ENCODE measurements around the gene KIR2DL4. TPM values are rescaled to one million over a fixed set of nuclear protein-coding genes. Genes with fewer than 3 reads are reported as not detected.
"Not testable (repeated sequence)": the region's sequence is repeated elsewhere in the genome, so short reads cannot be mapped to it uniquely, and the experiment has no call there.

KIR2DL4 gene
- polyA plus RNA-seq, 1 experiment, result not detected

DNA sequence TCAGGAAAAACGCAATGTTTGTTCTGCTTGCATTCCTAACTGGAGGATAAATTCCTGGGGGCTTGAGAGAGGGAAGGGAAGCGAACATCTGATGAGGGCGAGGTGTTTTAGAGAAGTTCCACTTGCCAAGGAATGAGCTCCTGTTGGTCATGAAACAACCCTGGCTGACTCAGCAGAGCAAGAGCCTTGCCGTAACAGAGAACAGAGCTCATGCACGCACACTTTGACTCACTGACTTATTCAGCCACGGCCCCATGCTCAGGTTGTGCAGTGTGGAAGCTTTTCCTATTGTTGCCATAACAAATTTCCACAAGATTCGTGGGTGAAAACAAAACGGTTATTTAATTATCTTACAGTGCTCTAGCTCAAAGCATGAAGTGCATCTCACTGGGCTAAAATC, 39.8 kb downstream of the KIR2DL4 start:
- DNase-seq (ENCODE audit: low read depth, low spot score); H3K4me3 ChIP-seq (ENCODE audit: low read depth, low read length); H3K9me3 ChIP-seq (ENCODE audit: control insufficient read depth, insufficient read depth, low read length); CTCF ChIA-PET; POLR2A ChIA-PET; H3K27me3 ChIP-seq (ENCODE audit: control insufficient read depth, insufficient read depth, low read length); H3K27ac ChIP-seq (ENCODE audit: low read depth, low read length): not testable (repeated sequence)

- CTCF ChIA-PET, POLR2A ChIA-PET: not testable (repeated sequence)
Measured at GRCh38 chr19:54850061-54850640, 46.7 kb downstream of the KIR2DL4 start, which contains the start of gene KIR3DL2. Gene KIR3DL2 (plus strand): TSS chr19:54850443. CDS start chr19:54850476, 33 bp downstream.

DNA sequence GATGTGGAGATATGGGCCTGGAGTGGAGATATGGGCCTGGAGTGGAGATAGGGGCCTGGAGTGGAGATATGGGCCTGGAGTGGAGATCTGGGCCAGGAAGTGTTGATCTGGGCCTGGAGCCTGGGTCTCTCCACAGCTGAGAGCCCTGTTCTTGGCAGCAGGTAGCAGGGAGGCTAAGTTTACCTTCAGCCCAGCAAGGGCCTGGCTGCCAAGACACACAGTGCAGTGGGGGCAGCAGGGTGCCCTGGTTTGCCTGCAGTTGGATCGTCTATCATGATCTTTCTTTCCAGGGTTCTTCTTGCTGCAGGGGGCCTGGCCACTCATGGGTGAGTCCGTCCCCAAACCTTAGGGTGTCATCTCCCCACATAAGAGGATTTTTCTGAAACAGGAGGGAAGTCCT, 47.5 kb downstream of the KIR2DL4 start:
- Histone ChIP-seq H3K4me3 (ENCODE audit: low read depth, low read length) (no peak overlapping the region), H3K27me3 (ENCODE audit: control insufficient read depth, insufficient read depth, low read length) (no peaks in the 10 kb centered on the region), H3K9me3 (ENCODE audit: control insufficient read depth, insufficient read depth, low read length) (peaks cover 9% of the 10 kb centered on the region), H3K27ac (ENCODE audit: low read depth, low read length) (no peak overlapping the region)
- ChIA-PET POLR2A (no interaction called here), CTCF (no interaction called here)
- TF ChIP-seq, protein P1, sequence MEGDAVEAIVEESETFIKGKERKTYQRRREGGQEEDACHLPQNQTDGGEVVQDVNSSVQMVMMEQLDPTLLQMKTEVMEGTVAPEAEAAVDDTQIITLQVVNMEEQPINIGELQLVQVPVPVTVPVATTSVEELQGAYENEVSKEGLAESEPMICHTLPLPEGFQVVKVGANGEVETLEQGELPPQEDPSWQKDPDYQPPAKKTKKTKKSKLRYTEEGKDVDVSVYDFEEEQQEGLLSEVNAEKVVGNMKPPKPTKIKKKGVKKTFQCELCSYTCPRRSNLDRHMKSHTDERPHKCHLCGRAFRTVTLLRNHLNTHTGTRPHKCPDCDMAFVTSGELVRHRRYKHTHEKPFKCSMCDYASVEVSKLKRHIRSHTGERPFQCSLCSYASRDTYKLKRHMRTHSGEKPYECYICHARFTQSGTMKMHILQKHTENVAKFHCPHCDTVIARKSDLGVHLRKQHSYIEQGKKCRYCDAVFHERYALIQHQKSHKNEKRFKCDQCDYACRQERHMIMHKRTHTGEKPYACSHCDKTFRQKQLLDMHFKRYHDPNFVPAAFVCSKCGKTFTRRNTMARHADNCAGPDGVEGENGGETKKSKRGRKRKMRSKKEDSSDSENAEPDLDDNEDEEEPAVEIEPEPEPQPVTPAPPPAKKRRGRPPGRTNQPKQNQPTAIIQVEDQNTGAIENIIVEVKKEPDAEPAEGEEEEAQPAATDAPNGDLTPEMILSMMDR (IDR thresholded peaks at IDR 0.05; ENCODE audit: low read depth, low read length), result no peak
- no peak for DNase-seq (ENCODE audit: low read depth, low spot score)

More at GRCh38 chr19:54850061-54850640, 46.7 kb downstream of the KIR2DL4 start, which contains the start of gene KIR3DL2:
- H3K27ac ChIP-seq (ENCODE audit: low read depth, low read length); H3K9me3 ChIP-seq (ENCODE audit: control insufficient read depth, insufficient read depth, low read length); H3K27me3 ChIP-seq (ENCODE audit: control insufficient read depth, insufficient read depth, low read length); H3K4me3 ChIP-seq (ENCODE audit: low read depth, low read length); DNase-seq (ENCODE audit: low read depth, low spot score): not testable (repeated sequence)

DNA sequence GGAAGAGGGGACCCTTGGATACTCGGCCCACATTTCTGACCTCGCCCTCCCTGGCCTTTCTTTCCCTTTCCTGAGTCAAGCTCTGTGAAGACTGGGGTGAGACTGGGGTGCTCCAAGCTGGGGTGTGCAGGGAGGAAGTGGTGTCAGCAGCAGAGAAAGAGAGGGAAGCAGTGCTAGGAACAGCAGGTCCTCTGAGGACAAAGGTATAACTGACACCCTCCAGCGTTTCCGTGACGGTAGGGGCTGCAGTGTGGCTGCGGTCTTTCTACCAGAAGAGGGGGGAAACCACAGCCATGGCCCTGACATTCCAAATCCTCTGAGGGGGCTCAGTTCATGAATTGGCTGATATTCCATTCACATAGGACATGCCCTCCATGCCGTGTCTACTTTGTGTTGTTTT, 47.9 kb downstream of the KIR2DL4 start:
- TF ChIP-seq, protein P1 (IDR thresholded peaks at IDR 0.05; ENCODE audit: low read depth, low read length), result no peak
- peaks cover 9% of the 10 kb centered on the region for H3K9me3 ChIP-seq (ENCODE audit: control insufficient read depth, insufficient read depth, low read length)
- no peaks in the 10 kb centered on the region for H3K27me3 ChIP-seq (ENCODE audit: control insufficient read depth, insufficient read depth, low read length)
- POLR2A ChIA-PET, result no interaction called here
- H3K4me3 ChIP-seq (ENCODE audit: low read depth, low read length), result no peak overlapping the region
- H3K27ac ChIP-seq (ENCODE audit: low read depth, low read length), result no peak overlapping the region
- DNase-seq (ENCODE audit: low read depth, low spot score), result no peak
- CTCF ChIA-PET, result no interaction called here

- H3K4me3 ChIP-seq (ENCODE audit: low read depth, low read length); DNase-seq (ENCODE audit: low read depth, low spot score); CTCF ChIA-PET; H3K9me3 ChIP-seq (ENCODE audit: control insufficient read depth, insufficient read depth, low read length); H3K27ac ChIP-seq (ENCODE audit: low read depth, low read length); H3K27me3 ChIP-seq (ENCODE audit: control insufficient read depth, insufficient read depth, low read length); POLR2A ChIA-PET: not testable (repeated sequence)
Measured at GRCh38 chr19:54855241-54855640, 51.8 kb downstream of the KIR2DL4 start.

- POLR2A ChIA-PET; H3K4me3 ChIP-seq (ENCODE audit: low read depth, low read length); H3K9me3 ChIP-seq (ENCODE audit: control insufficient read depth, insufficient read depth, low read length); H3K27ac ChIP-seq (ENCODE audit: low read depth, low read length); CTCF ChIA-PET; H3K27me3 ChIP-seq (ENCODE audit: control insufficient read depth, insufficient read depth, low read length); DNase-seq (ENCODE audit: low read depth, low spot score): not testable (repeated sequence)
Measured at GRCh38 chr19:54858476-54858875, 55.1 kb downstream of the KIR2DL4 start.

GRCh38 chr19:54859421-54859820, 56.0 kb downstream of the KIR2DL4 start:
- CTCF ChIA-PET; POLR2A ChIA-PET; DNase-seq (ENCODE audit: low read depth, low spot score); H3K27ac ChIP-seq (ENCODE audit: low read depth, low read length); H3K4me3 ChIP-seq (ENCODE audit: low read depth, low read length); H3K9me3 ChIP-seq (ENCODE audit: control insufficient read depth, insufficient read depth, low read length); H3K27me3 ChIP-seq (ENCODE audit: control insufficient read depth, insufficient read depth, low read length): not testable (repeated sequence)

DNA sequence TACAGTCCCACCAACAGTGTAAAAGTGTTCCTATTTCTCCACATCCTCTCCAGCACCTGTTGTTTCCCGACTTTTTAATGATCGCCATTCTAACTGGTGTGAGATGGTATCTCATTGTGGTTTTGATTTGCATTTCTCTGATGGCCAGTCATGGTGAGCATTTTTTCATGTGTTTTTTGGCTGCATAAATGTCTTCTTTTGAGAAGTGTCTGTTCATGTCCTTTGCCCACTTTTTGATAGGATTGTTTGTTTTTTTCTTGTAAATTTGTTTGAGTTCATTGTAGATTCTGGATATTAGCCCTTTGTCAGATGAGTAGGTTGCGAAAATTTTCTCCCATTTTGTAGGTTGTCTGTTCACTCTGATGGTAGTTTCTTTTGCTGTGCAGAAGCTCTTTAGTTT, 60.0 kb downstream of the KIR2DL4 start:
- H3K27ac ChIP-seq (ENCODE audit: low read depth, low read length); H3K27me3 ChIP-seq (ENCODE audit: control insufficient read depth, insufficient read depth, low read length); POLR2A ChIA-PET; CTCF ChIA-PET; DNase-seq (ENCODE audit: low read depth, low spot score); H3K4me3 ChIP-seq (ENCODE audit: low read depth, low read length): not testable (repeated sequence)
- H3K9me3 ChIP-seq (ENCODE audit: control insufficient read depth, insufficient read depth, low read length), result peaks cover 21% of the 10 kb centered on the region

Small RNA genes lying within 50 kb of the gene (small RNA-seq; reads per million reads assigned to genes)
- gene KIR3DP1 (ENCODE audit: insufficient read length, low read depth), result not detected

Other genes with a start within 250 kb of the KIR2DL4 start
- gene LILRA2, start 229.8 kb upstream of the KIR2DL4 start, polyA plus RNA-seq (2011; rRNA removed), result not detected in 2 replicates
- not detected in 2 replicates for gene LILRA1, start 210.0 kb upstream of the KIR2DL4 start, polyA plus RNA-seq (2011; rRNA removed)
- not detected in 2 replicates for gene LILRB1, start 173.1 kb upstream of the KIR2DL4 start, polyA plus RNA-seq (2011; rRNA removed)
- gene LILRB4, start 140.6 kb upstream of the KIR2DL4 start, polyA plus RNA-seq (2011; rRNA removed), result 0.06 and 0.10 TPM in 2 replicates
- gene KIR3DL3, start 79.2 kb upstream of the KIR2DL4 start, polyA plus RNA-seq (2011; rRNA removed), result not detected in 2 replicates
- not detected in 2 replicates for gene KIR2DL3, start 65.1 kb upstream of the KIR2DL4 start, polyA plus RNA-seq (2011; rRNA removed)
- gene KIR2DL1, start 33.8 kb upstream of the KIR2DL4 start, polyA plus RNA-seq (2011; rRNA removed), result not detected in 2 replicates
- not detected in 2 replicates for gene KIR3DL1, start 12.9 kb downstream of the KIR2DL4 start, polyA plus RNA-seq (2011; rRNA removed)
- gene KIR2DS4, start 29.1 kb downstream of the KIR2DL4 start, polyA plus RNA-seq (2011; rRNA removed), result not detected in 2 replicates
- not detected in 2 replicates for gene KIR3DL2, start 46.8 kb downstream of the KIR2DL4 start, polyA plus RNA-seq (2011; rRNA removed)
- gene FCAR, start 70.6 kb downstream of the KIR2DL4 start, polyA plus RNA-seq (2011; rRNA removed), result not detected in 2 replicates
- not detected in 2 replicates for gene NCR1, start 102.5 kb downstream of the KIR2DL4 start, polyA plus RNA-seq (2011; rRNA removed)
- not detected in 2 replicates for gene NLRP7, start 143.9 kb downstream of the KIR2DL4 start, polyA plus RNA-seq (2011; rRNA removed)
- gene NLRP2, start 162.8 kb downstream of the KIR2DL4 start, polyA plus RNA-seq (2011; rRNA removed), result 0.12 TPM in 1 of 2 replicates, not detected in the other
- gene GP6, start 234.7 kb downstream of the KIR2DL4 start, polyA plus RNA-seq (2011; rRNA removed), result 0.11 TPM in 1 of 2 replicates, not detected in the other

All from AG04450 (cell line).